ENCODE data around the gene TM4SF20. TPM values are rescaled to one million over a fixed set of nuclear protein-coding genes. Genes with fewer than 3 reads are reported as not detected.

Gene TM4SF20
- total RNA-seq, 2 donors from 2014 or later = 4.2 to 34.9 TPM

DNA sequence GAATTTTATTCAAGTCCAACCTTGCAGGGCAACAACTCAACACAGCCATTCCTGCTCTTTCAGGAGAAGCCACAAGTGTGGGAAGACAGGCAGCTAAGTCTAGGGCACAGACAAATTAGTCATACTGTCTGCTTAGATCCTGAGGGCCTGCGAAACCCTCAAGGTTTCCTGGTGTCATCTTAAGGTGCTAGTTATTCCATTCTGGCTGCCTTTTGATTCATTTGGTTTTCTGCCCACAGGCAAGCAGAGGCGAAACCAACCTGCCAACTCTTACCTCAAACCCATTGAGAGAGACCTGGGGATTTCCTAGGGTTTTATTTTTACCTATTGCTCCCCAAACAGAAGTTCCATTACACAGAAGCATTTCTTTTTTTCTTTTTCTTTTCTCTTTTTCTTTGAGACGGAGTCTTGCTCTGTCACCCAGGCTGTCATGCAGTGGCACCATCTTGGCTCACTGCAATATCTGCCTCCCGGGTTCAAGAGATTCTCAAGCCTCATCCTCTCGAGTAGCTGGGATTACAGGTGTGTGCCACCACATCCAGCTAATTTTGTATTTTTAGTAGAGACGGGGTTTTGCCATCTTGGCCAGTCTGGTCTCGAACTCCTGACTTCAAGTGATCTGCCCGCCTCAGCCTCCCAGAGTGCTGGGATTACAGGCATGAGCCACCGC lies 32.3 kb upstream of the TM4SF20 start:
- no peak for DNase-seq
- Histone ChIP-seq H3K9me3 (no peaks in the 10 kb centered on the region), H3K27me3 (no peaks in the 10 kb centered on the region), H3K4me3 (no peak overlapping the region), H3K36me3 (no peaks in the 10 kb centered on the region), H3K4me1 (peaks cover 2% of the 10 kb centered on the region), H3K27ac (no peak overlapping the region), H3K9ac (ENCODE audit: low read depth in 2 of 2, low read length in 2 of 2) (no peak overlapping the region)
- intact Hi-C loops (cut with DNase I) = loop anchor here (5.0 kb wide), 1 partner anchor 61 kb away; the partner anchor contains the start of gene AGFG1
- no peak for TF ChIP-seq CTCF (IDR thresholded peaks at IDR 0.05)

DNA sequence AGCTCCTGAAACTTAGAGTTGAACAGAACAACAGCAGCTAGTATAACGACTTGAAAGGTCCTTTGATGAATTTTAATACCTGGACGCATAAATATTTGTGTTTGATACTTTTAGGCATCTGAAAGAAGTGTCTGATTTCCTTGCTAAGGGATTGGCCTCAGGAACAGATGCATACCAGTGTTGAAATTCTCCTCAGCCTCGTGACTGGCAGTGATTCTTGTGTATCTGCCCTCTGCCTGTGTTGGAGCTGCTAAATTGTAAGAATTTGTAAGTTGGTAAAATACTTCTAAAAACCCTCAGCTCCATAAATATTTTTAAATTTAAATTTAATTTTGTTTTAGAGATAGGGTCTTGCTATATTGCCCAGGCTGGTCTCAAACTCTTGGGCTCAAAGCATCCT lies 31.1 kb upstream of the TM4SF20 start:
- intact Hi-C loops (cut with DNase I) = loop anchor here (5.0 kb wide), 1 partner anchor 62 kb away; the partner anchor contains the start of gene AGFG1

DNA sequence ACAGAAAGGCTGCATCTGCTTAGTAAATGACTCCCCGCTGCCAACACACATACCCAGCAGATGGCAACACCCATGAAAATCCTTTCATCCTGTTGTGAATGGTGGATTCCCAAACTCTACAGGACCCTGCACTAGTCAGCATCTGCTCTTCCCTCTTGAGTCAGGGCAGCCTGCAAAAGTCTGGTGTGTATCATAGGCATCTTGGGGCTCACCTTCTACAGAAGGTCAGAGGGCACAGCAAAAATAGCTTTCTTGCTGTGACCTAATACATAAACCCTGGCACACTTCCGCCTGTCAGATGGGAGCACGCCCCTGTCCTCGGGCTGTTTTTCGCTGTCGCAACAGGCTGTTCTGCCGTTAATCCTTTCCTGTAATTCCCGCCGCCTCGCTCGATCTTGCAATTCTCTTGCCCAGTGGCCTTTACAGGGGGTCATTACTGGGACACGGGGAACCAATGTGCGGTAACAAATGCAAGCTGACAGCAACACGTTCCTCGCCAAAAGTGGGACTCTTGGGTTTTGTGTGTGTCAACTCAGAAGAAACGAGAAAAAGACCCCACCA lies 28.6 kb upstream of the TM4SF20 start:
- no peak overlapping the region for H3K4me3 ChIP-seq
- no peak overlapping the region for H3K27ac ChIP-seq
- no peaks in the 10 kb centered on the region for H3K9me3 ChIP-seq
- no peak for TF ChIP-seq CTCF (IDR thresholded peaks at IDR 0.05)
- H3K36me3 ChIP-seq = no peaks in the 10 kb centered on the region
- intact Hi-C loops (cut with DNase I) = loop anchor here (10.0 kb wide), 2 partner anchors 247 to 457 kb away; no protein-coding TSS in a partner anchor
- DNase-seq = no peak
- H3K9ac ChIP-seq (ENCODE audit: low read depth in 2 of 2, low read length in 2 of 2) = no peak overlapping the region
- peaks cover 4% of the 10 kb centered on the region for H3K4me1 ChIP-seq
- no peaks in the 10 kb centered on the region for H3K27me3 ChIP-seq

More for the DNA sequence above, 31.1 kb upstream of the TM4SF20 start:
- H3K9me3 ChIP-seq = no peaks in the 10 kb centered on the region
- no peak for DNase-seq
- peaks cover 4% of the 10 kb centered on the region for H3K4me1 ChIP-seq
- no peaks in the 10 kb centered on the region for H3K36me3 ChIP-seq
- no peak overlapping the region for H3K27ac ChIP-seq
- TF ChIP-seq CTCF (IDR thresholded peaks at IDR 0.05) = no peak
- no peak overlapping the region for H3K4me3 ChIP-seq
- no peak overlapping the region for H3K9ac ChIP-seq (ENCODE audit: low read depth in 2 of 2, low read length in 2 of 2)
- H3K27me3 ChIP-seq = no peaks in the 10 kb centered on the region

DNA sequence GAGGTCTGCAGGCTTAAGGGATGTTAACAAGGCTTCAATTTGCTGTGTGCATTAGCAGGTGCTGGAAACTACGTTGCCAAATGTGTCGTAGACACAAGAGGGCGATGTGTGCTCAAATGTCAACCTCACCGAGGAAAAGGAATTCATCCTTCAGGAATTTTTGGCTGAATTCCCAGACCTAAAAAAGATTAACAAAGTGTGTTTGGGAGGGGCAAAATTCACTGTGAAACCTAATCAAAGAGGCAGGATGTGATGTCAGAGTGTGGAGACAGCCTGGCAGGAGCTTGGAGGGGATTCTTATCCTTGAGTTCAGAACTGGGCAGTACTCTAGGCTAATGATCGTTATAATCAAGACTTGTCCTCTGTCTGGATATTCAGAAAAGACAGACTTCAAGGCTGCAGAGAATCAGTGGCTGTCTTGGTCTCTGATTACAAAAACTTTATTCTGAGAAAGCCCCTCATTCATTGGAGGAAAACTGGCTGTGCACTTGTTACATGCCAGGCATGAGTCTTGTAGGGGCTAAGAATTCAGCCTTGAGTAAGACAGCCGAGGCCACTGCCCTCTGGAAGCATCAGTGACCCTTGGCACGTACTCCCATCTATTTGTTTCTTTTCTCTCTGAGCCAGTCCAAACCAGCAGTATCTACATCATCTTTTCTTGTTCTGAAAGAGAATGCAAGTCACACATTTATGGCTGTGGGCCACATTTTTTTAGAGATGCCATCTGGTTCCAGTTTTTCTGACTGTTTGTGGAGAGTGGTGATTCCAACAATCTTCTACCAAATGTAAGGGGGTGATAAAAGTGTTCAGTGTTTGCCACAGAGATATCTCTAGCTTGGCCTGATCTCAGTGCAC lies 27.3 kb upstream of the TM4SF20 start:
- Histone ChIP-seq H3K9ac (ENCODE audit: low read depth in 2 of 2, low read length in 2 of 2) (no peak overlapping the region), H3K27me3 (no peaks in the 10 kb centered on the region), H3K4me1 (peaks cover 4% of the 10 kb centered on the region), H3K9me3 (no peaks in the 10 kb centered on the region), H3K36me3 (no peaks in the 10 kb centered on the region), H3K27ac (peak overlapping the region; percentile 24), H3K4me3 (no peak overlapping the region)
- peak; percentile 83 for DNase-seq
- intact Hi-C loops (cut with DNase I) = loop anchor here (10.0 kb wide), 2 partner anchors 248 to 458 kb away; no protein-coding TSS in a partner anchor
- peak; percentile 60 for TF ChIP-seq CTCF (IDR thresholded peaks at IDR 0.05)

DNA sequence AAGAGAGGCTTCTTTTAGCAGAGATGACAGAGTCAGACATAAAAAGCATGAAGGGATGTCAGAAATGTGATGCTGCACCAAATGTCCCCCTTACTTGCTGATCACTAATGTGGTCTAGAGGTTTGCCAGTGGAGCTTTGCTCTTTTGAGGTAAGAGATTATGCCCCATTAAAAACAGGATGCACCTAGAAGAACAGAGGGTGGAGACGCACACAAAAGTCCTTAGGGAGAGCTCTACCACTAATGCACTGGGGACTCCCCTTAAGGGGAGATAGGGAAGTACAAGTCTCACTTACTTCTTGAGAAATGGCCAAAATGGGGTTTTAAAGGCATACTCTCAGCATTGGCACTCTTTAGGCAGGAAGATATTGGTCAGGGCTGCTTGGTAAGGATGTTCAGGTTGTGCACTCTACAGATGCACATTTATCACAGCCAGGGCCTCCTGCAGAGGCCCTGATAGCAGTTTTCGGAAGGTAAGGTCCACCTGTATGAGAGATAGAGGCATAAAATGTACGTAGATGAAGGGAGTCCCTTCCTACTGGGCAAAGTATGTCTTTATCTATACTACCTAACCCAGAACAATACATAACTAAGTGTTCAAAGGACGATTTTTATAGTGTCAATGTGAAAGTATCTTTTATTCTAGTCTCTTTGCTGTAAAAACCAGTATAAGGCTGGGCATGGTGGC lies 25.6 kb upstream of the TM4SF20 start:
- no peak for DNase-seq
- no peak for TF ChIP-seq CTCF (IDR thresholded peaks at IDR 0.05)
- Histone ChIP-seq H3K36me3 (no peaks in the 10 kb centered on the region), H3K4me3 (no peak overlapping the region), H3K4me1 (peaks cover 4% of the 10 kb centered on the region), H3K9ac (ENCODE audit: low read depth in 2 of 2, low read length in 2 of 2) (no peak overlapping the region), H3K9me3 (no peaks in the 10 kb centered on the region), H3K27ac (no peak overlapping the region), H3K27me3 (no peaks in the 10 kb centered on the region)
- intact Hi-C loops (cut with DNase I) = loop anchor here (5.0 to 10.0 kb wide), 3 partner anchors 250 to 460 kb away; no protein-coding TSS in a partner anchor
